ENCODE data around the gene COL26A1. TPM values are rescaled to one million over a fixed set of nuclear protein-coding genes. Genes with fewer than 3 reads are reported as not detected.
A peak's percentile ranks its signal among the peaks of the same experiment; 100 is the strongest.

COL26A1 gene
- 74.9 TPM for polyA plus RNA-seq (2013, experiment 1 of 2)
- polyA plus RNA-seq (2013, experiment 2 of 2) = 74.1 TPM

DNA sequence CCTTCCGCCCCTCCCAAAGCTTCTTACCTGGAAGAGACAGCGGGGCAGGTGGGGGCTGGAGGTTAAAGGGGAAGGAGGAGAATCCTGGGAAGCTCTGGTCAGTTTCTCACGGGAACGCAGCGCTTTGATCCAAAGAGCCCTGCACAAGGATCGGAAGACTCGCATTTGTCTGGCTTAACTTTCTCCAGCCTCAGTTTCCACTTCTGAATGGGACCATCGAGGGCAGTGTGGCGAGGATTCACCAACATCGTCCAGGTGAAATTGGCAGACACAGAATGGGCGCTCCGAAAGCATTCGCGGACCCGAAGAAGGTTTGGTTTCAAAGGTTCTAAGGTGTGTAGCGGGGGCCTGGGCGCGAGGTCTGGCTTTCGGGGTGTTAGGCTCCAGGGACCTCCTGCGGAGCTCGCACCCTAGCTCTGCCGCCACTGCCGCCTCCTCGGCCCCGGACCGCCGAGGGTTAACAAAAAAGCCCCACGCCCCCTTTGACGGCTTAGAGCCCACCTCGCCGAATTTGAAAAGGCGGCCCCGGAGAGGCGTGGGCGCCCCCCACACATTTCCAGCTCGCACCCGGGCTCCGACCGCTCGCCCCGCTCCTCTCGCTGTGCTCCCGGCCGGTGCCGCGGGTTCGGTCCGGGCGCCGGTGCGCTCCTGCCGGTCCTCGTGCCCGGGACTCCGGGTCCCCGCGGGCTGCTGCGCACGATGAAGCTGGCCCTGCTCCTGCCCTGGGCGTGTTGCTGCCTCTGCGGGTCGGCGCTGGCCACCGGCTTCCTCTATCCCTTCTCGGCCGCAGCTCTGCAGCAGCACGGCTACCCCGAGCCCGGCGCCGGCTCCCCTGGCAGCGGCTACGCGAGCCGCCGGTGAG lies at the start of gene COL26A1:
TSS of gene COL26A1 (plus strand) at position 542 of the 862 bp plus-strand sequence. CDS start at position 700, 158 bp downstream.
- peak within 1 kb of the TSS; percentile 78 for H3K4me2 ChIP-seq (ENCODE audit: insufficient read depth, low read length, poor library complexity, severe bottlenecking)
- H3K36me3 ChIP-seq (replicated peaks in 1 of 2; ENCODE audit: control insufficient read depth in 2 of 2, insufficient read depth in 2 of 2, low read length in 2 of 2) = peaks cover 0 to 6% of the 10 kb centered on the region in 2 donors
- H3K18ac ChIP-seq (ENCODE audit: low read length) = peak within 1 kb of the TSS; percentile 100
- H3K79me1 ChIP-seq (ENCODE audit: low read depth, low read length) = peaks cover 7% of the 10 kb centered on the region
- no peak within 1 kb of the TSS for H3K23ac ChIP-seq (ENCODE audit: low read depth, low read length, poor library complexity)
- H2AFZ ChIP-seq (ENCODE audit: low read length) = peak within 1 kb of the TSS; percentile 100
- H3K27ac ChIP-seq (replicated peaks; ENCODE audit: low read length) = peak within 1 kb of the TSS; percentile 73
- peak within 1 kb of the TSS; percentile 84 for H2BK12ac ChIP-seq (ENCODE audit: low read length)
- H3K14ac ChIP-seq (ENCODE audit: low read length) = peak within 1 kb of the TSS; percentile 71
- peak within 1 kb of the TSS; percentile 81 for H2BK120ac ChIP-seq (ENCODE audit: low read depth, low read length)
- H3K4ac ChIP-seq (ENCODE audit: low read length) = peak within 1 kb of the TSS; percentile 89
- H3K9me3 ChIP-seq (replicated peaks in 1 of 2; ENCODE audit: control insufficient read depth in 2 of 2, insufficient read depth in 1 of 2, low read depth in 1 of 2, low read length in 2 of 2) = peaks cover 0 to 9% of the 10 kb centered on the region in 2 donors
- H2BK15ac ChIP-seq (ENCODE audit: low read length) = peak within 1 kb of the TSS; percentile 10
- peaks cover 0 to 3% of the 10 kb centered on the region in 2 donors for H3K4me1 ChIP-seq (ENCODE audit: control insufficient read depth in 2 of 2, insufficient read depth in 1 of 2, low read depth in 1 of 2, low read length in 2 of 2)
- no peak within 1 kb of the TSS for H4K91ac ChIP-seq (ENCODE audit: low read depth, low read length, poor library complexity)
- WGBS, 2 donors (ENCODE audit: extremely low coverage in 2 of 2, insufficient read length in 2 of 2, insufficient replicate concordance in 1 of 2) = no CpG with 5 or more reads among the region's 76 CpGs
- no peaks in the 10 kb centered on the region for H3K27me3 ChIP-seq (ENCODE audit: control insufficient read depth in 3 of 3, insufficient read depth in 3 of 3, low read depth in 1 of 3, low read length in 3 of 3)
- peak; percentile 44 for DNase-seq (ENCODE audit: low spot score)
- peak within 1 kb of the TSS; percentile 96 to 97 for H3K4me3 ChIP-seq (ENCODE audit: low read length in 2 of 2)
- peak within 1 kb of the TSS; percentile 98 for H3K9ac ChIP-seq (ENCODE audit: low read depth, low read length, poor library complexity)
- H4K8ac ChIP-seq (ENCODE audit: low read depth, low read length) = peak within 1 kb of the TSS; percentile 98
- peak within 1 kb of the TSS; percentile 95 for H2AK5ac ChIP-seq (ENCODE audit: low read depth, low read length)
- H2BK5ac ChIP-seq (ENCODE audit: low read length) = peak within 1 kb of the TSS; percentile 100

DNA sequence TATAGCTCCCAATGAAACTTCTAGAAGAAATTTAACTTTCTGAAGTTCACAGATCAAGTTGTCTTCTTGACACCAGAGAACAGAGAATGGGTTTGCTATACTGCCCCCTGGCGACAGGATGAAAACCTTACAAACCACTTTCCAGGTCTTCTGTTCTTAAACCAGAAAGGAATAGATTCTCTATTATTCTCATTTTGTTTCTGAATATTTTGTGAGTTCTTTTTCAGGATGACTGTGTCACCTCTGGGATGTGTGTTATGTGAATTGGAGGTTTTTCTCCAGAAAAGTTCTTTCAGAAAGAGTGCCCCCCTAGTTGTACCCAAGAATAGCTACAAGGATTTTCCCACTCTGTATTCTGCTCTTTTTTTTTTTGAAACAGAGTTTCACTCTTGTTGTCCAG lies 47.3 kb upstream of the COL26A1 start:
- no peak overlapping the region for H3K23ac ChIP-seq (ENCODE audit: low read depth, low read length, poor library complexity)
- H3K27ac ChIP-seq (replicated peaks; ENCODE audit: low read length) = no peak overlapping the region
- H4K91ac ChIP-seq (ENCODE audit: low read depth, low read length, poor library complexity) = no peak overlapping the region
- H3K18ac ChIP-seq (ENCODE audit: low read length) = no peak overlapping the region
- H3K27me3 ChIP-seq (ENCODE audit: control insufficient read depth in 3 of 3, insufficient read depth in 3 of 3, low read depth in 1 of 3, low read length in 3 of 3) = no peaks in the 10 kb centered on the region
- H3K4ac ChIP-seq (ENCODE audit: low read length) = no peak overlapping the region
- no peak overlapping the region for H2AK5ac ChIP-seq (ENCODE audit: low read depth, low read length)
- peaks cover 16 to 62% of the 10 kb centered on the region in 2 donors for H3K36me3 ChIP-seq (replicated peaks in 1 of 2; ENCODE audit: control insufficient read depth in 2 of 2, insufficient read depth in 2 of 2, low read length in 2 of 2)
- no peak overlapping the region for H2AFZ ChIP-seq (ENCODE audit: low read length)
- H3K4me2 ChIP-seq (ENCODE audit: insufficient read depth, low read length, poor library complexity, severe bottlenecking) = no peak overlapping the region
- no peak overlapping the region for H3K4me3 ChIP-seq (ENCODE audit: low read length in 2 of 2)
- WGBS, 2 donors (ENCODE audit: extremely low coverage in 2 of 2, insufficient read length in 2 of 2, insufficient replicate concordance in 1 of 2) = no CpG with 5 or more reads among the region's 1 CpG
- no peak overlapping the region for H3K9ac ChIP-seq (ENCODE audit: low read depth, low read length, poor library complexity)
- no peaks in the 10 kb centered on the region for H3K4me1 ChIP-seq (ENCODE audit: control insufficient read depth in 2 of 2, insufficient read depth in 1 of 2, low read depth in 1 of 2, low read length in 2 of 2)
- peak; percentile 38 for DNase-seq (ENCODE audit: low spot score)
- no peak overlapping the region for H2BK5ac ChIP-seq (ENCODE audit: low read length)
- no peak overlapping the region for H4K8ac ChIP-seq (ENCODE audit: low read depth, low read length)
- no peak overlapping the region for H2BK12ac ChIP-seq (ENCODE audit: low read length)
- H2BK15ac ChIP-seq (ENCODE audit: low read length) = no peak overlapping the region
- H3K14ac ChIP-seq (ENCODE audit: low read length) = no peak overlapping the region
- H3K9me3 ChIP-seq (replicated peaks in 1 of 2; ENCODE audit: control insufficient read depth in 2 of 2, insufficient read depth in 1 of 2, low read depth in 1 of 2, low read length in 2 of 2) = peaks cover under 1 to 9% of the 10 kb centered on the region in 2 donors
- H2BK120ac ChIP-seq (ENCODE audit: low read depth, low read length) = no peak overlapping the region
- no peaks in the 10 kb centered on the region for H3K79me1 ChIP-seq (ENCODE audit: low read depth, low read length)

DNA sequence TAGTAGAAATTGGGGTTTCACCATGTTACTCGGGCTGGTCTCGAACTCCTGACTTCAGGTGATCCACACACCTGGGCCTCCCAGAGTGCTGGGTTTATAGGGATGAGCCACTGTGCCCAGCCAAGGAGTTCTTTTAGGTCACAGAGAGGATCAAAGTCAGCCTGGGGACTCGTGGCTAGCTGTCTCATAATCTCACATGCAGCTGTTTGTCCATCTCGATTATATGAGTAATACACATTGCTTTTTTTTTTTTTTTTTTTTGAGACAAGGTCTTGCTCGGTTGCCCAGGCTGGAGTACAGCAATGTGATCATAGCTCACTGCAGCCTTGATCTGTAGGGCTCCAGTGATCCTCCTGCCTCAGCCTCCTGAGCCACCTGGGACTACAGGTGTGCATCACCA lies 43.3 kb upstream of the COL26A1 start:
- H2BK12ac ChIP-seq (ENCODE audit: low read length) = no peak overlapping the region
- no peak for DNase-seq (ENCODE audit: low spot score)
- no peak overlapping the region for H3K18ac ChIP-seq (ENCODE audit: low read length)
- no peak overlapping the region for H2BK5ac ChIP-seq (ENCODE audit: low read length)
- H3K4me2 ChIP-seq (ENCODE audit: insufficient read depth, low read length, poor library complexity, severe bottlenecking) = no peak overlapping the region
- no peak overlapping the region for H3K4ac ChIP-seq (ENCODE audit: low read length)
- no peak overlapping the region for H4K91ac ChIP-seq (ENCODE audit: low read depth, low read length, poor library complexity)
- H2AFZ ChIP-seq (ENCODE audit: low read length) = no peak overlapping the region
- H2AK5ac ChIP-seq (ENCODE audit: low read depth, low read length) = no peak overlapping the region
- H2BK120ac ChIP-seq (ENCODE audit: low read depth, low read length) = no peak overlapping the region
- no peak overlapping the region for H4K8ac ChIP-seq (ENCODE audit: low read depth, low read length)
- H3K23ac ChIP-seq (ENCODE audit: low read depth, low read length, poor library complexity) = no peak overlapping the region
- no peaks in the 10 kb centered on the region for H3K27me3 ChIP-seq (ENCODE audit: control insufficient read depth in 3 of 3, insufficient read depth in 3 of 3, low read depth in 1 of 3, low read length in 3 of 3)
- H3K9me3 ChIP-seq (replicated peaks in 1 of 2; ENCODE audit: control insufficient read depth in 2 of 2, insufficient read depth in 1 of 2, low read depth in 1 of 2, low read length in 2 of 2) = no peaks in the 10 kb centered on the region
- no peak overlapping the region for H3K27ac ChIP-seq (replicated peaks; ENCODE audit: low read length)
- H3K4me1 ChIP-seq (ENCODE audit: control insufficient read depth in 2 of 2, insufficient read depth in 1 of 2, low read depth in 1 of 2, low read length in 2 of 2) = peaks cover 2% of the 10 kb centered on the region in 2 donors
- H3K36me3 ChIP-seq (replicated peaks in 1 of 2; ENCODE audit: control insufficient read depth in 2 of 2, insufficient read depth in 2 of 2, low read length in 2 of 2) = peaks cover 16 to 53% of the 10 kb centered on the region in 2 donors
- H2BK15ac ChIP-seq (ENCODE audit: low read length) = no peak overlapping the region
- no peak overlapping the region for H3K9ac ChIP-seq (ENCODE audit: low read depth, low read length, poor library complexity)
- WGBS, 2 donors (ENCODE audit: extremely low coverage in 2 of 2, insufficient read length in 2 of 2, insufficient replicate concordance in 1 of 2) = no CpG with 5 or more reads among the region's 5 CpGs
- H3K79me1 ChIP-seq (ENCODE audit: low read depth, low read length) = peaks cover 4% of the 10 kb centered on the region
- H3K4me3 ChIP-seq (ENCODE audit: low read length in 2 of 2) = no peak overlapping the region
- H3K14ac ChIP-seq (ENCODE audit: low read length) = no peak overlapping the region

All from neuronal stem cell (in vitro differentiated cells).